Calu3 (cell line): ENCODE data around the gene ELMOD3. TPM values are rescaled to one million over a fixed set of nuclear protein-coding genes. Genes with fewer than 3 reads are reported as not detected.

Source experiments
- BruUV-seq: library from RNA; stranded (reverse); fragments of 400-500 nt; replicated peaks from 2 replicates; lab custom pipeline; 2021; lab: Mats Ljungman, UMichigan
- CTCF ChIA-PET: fragments of 300-600 bp; sonication (Branson Sonifier 250); formaldehyde crosslinking; loops from one replicate; lab custom pipeline; 2022; ENCODE audit warnings: antibody characterized with exemption; lab: Charles Lee
- DNase-seq: peaks from one replicate; pipeline ENCODE4 v3.0.0; 2022
- H3K27ac Mint-ChIP-seq: one replicate; pipeline ENCODE4 v1.8.0; 2022; ENCODE audit warnings: mixed read lengths; ENCODE audit not compliant: unreplicated experiment
- H3K27me3 Mint-ChIP-seq: one replicate; pipeline ENCODE4 v1.8.0; 2022; ENCODE audit warnings: mixed read lengths; ENCODE audit not compliant: unreplicated experiment
- H3K36me3 Mint-ChIP-seq: one replicate; pipeline ENCODE4 v1.8.0; 2022; ENCODE audit warnings: mild to moderate bottlenecking, moderate library complexity, mixed read lengths; ENCODE audit not compliant: insufficient read depth, unreplicated experiment
- H3K4me1 Mint-ChIP-seq: one replicate; pipeline ENCODE4 v1.8.0; 2022; ENCODE audit warnings: mild to moderate bottlenecking, low read depth, mixed read lengths; ENCODE audit not compliant: unreplicated experiment
- H3K4me3 Mint-ChIP-seq: one replicate; pipeline ENCODE4 v1.8.0; 2022; ENCODE audit warnings: mild to moderate bottlenecking, low read depth, moderate library complexity, mixed read lengths; ENCODE audit not compliant: unreplicated experiment
- H3K9me3 Mint-ChIP-seq: one replicate; pipeline ENCODE4 v1.8.0; 2022; ENCODE audit warnings: low read depth, mixed read lengths; ENCODE audit not compliant: unreplicated experiment
- CTCF ChIP-seq: fragments of 200-600 bp; IDR thresholded peaks from one replicate; pipeline ENCODE4 v1.8.0; 2022; ENCODE audit warnings: antibody characterized with exemption; ENCODE audit not compliant: unreplicated experiment
- intact Hi-C: fragments of 100-400 bp; cut with micrococcal nuclease; formaldehyde crosslinking; loops from one replicate; pipeline ENCODE4 v1.10.0; 2022; ENCODE audit not compliant: unreplicated experiment
- total RNA-seq: library from RNA; stranded (reverse); gene quantifications from 2 replicates; pipeline ENCODE4 v1.2.3, GENCODE V29; 2022

ELMOD3 gene
- total RNA-seq, 1 experiment from 2014 or later, result 12.9 TPM

GRCh38 chr2:85427300-85427835 is 72.8 kb downstream of the ELMOD3 start:
- H3K36me3 Mint-ChIP-seq, result peaks cover 4% of the 10 kb centered on the region

GRCh38 chr2:85428343-85428881 is 73.8 kb downstream of the ELMOD3 start:
- Mint-ChIP-seq H3K4me3 (no peak overlapping the region), H3K27me3 (no peaks in the 10 kb centered on the region), H3K36me3 (peaks cover 4% of the 10 kb centered on the region), H3K27ac (no peak overlapping the region), H3K4me1 (peaks cover 11% of the 10 kb centered on the region), H3K9me3 (no peaks in the 10 kb centered on the region)
- intact Hi-C loops, result no loop called here
- TF ChIP-seq CTCF, result no peak
- CTCF ChIA-PET, result no interaction called here
- no TSS peak for BruUV-seq
- no peak for DNase-seq

More at GRCh38 chr2:85427300-85427835, 72.8 kb downstream of the ELMOD3 start:
- intact Hi-C loops, result no loop called here
- Mint-ChIP-seq H3K27ac (no peak overlapping the region), H3K9me3 (no peaks in the 10 kb centered on the region), H3K4me1 (peaks cover 13% of the 10 kb centered on the region), H3K4me3 (no peak overlapping the region), H3K27me3 (no peaks in the 10 kb centered on the region)
- CTCF ChIA-PET, result no interaction called here
- DNase-seq, result no peak
- no peak for TF ChIP-seq CTCF
- BruUV-seq, result no TSS peak

GRCh38 chr2:85429213-85429923 is 74.8 kb downstream of the ELMOD3 start:
- intact Hi-C loops, result no loop called here
- no peak overlapping the region for H3K27ac Mint-ChIP-seq
- H3K27me3 Mint-ChIP-seq, result no peaks in the 10 kb centered on the region
- no TSS peak for BruUV-seq
- no peak for TF ChIP-seq CTCF
- no peak overlapping the region for H3K4me3 Mint-ChIP-seq
- CTCF ChIA-PET, result no interaction called here
- no peaks in the 10 kb centered on the region for H3K9me3 Mint-ChIP-seq
- H3K36me3 Mint-ChIP-seq, result no peaks in the 10 kb centered on the region
- DNase-seq, result no peak
- peaks cover 18% of the 10 kb centered on the region for H3K4me1 Mint-ChIP-seq

- Mint-ChIP-seq H3K27ac (no peak overlapping the region), H3K9me3 (no peaks in the 10 kb centered on the region), H3K36me3 (no peaks in the 10 kb centered on the region), H3K4me1 (peaks cover 18% of the 10 kb centered on the region), H3K27me3 (no peaks in the 10 kb centered on the region), H3K4me3 (no peak overlapping the region)
- intact Hi-C loops, result no loop called here
- no TSS peak for BruUV-seq
- no peak for DNase-seq
- CTCF ChIA-PET, result no interaction called here
- TF ChIP-seq CTCF, result no peak
These were observed 75.3 kb downstream of the ELMOD3 start for GRCh38 chr2:85429924-85430289.
